Epithelial cell of proximal tubule (primary cell): Measurements from ENCODE around the gene TRABD2B. TPM values are rescaled to one million over a fixed set of nuclear protein-coding genes. Genes with fewer than 3 reads are reported as not detected.

Source experiments
- DNase-seq: peaks from one replicate; pipeline ENCODE4 v3.0.0-alpha.2; 2011; ENCODE audit warnings: low read depth
- H3K4me3 ChIP-seq: 2 replicates; pipeline ENCODE4 v1.5.1; 2011; ENCODE audit warnings: low read depth, mild to moderate bottlenecking, low read length
- total RNA-seq: library from RNA; depleted of rRNA; stranded (reverse); fragments of >200 nt; gene quantifications from 2 replicates; pipeline ENCODE4 v1.2.3, GENCODE V29; 2015
- TF ChIP-seq, protein P1 (sequence below): conservative IDR thresholded peaks from 2 replicates; pipeline ENCODE4 v1.5.1; 2012; ENCODE audit warnings: low read depth, mild to moderate bottlenecking, low read length

TRABD2B gene
- total RNA-seq, 1 donor from 2014 or later, result 0.46 TPM

DNA sequence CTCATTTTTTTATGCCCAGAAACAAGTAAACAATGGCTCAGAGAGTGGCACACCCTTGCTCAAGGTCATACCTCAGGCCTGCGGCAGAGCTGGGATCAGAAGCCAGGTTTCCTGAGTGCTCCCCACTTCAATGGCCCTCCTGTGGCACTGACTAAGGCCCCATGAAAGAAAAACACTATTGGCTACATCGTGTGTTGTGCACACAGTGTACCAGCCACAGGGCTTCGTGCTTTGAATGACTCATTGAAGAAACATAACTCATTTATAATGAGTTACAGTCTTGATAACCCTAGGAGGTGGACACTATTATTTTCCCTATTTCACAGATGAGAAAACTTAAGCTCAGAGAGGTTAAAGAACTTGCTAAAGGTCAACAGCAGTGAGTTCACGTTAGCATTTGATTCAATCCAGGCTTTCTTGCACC lies 91.2 kb downstream of the TRABD2B start:
- TF ChIP-seq, protein P1, sequence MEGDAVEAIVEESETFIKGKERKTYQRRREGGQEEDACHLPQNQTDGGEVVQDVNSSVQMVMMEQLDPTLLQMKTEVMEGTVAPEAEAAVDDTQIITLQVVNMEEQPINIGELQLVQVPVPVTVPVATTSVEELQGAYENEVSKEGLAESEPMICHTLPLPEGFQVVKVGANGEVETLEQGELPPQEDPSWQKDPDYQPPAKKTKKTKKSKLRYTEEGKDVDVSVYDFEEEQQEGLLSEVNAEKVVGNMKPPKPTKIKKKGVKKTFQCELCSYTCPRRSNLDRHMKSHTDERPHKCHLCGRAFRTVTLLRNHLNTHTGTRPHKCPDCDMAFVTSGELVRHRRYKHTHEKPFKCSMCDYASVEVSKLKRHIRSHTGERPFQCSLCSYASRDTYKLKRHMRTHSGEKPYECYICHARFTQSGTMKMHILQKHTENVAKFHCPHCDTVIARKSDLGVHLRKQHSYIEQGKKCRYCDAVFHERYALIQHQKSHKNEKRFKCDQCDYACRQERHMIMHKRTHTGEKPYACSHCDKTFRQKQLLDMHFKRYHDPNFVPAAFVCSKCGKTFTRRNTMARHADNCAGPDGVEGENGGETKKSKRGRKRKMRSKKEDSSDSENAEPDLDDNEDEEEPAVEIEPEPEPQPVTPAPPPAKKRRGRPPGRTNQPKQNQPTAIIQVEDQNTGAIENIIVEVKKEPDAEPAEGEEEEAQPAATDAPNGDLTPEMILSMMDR, result no peak
- no peak overlapping the region for H3K4me3 ChIP-seq
- DNase-seq, result peak; percentile 29

DNA sequence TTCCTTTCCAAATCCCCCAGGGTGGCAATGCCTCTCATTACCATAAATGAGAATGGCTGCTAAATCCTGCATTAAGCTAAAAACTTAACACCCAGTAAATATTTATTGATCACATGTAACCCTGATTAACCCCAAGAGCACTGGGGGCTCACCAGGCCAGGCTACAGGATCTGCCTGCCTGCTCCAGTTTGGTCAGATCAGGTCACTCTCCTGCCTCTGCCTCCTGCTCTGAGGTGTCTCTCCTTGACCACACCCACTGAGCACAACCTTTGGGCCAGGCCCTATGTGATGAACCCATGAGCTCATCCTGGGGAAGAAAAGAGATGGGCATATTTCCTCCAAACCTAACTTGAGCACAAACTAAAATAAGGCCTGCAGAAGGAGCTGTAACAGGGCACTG lies 93.5 kb downstream of the TRABD2B start:
- H3K4me3 ChIP-seq, result no peak overlapping the region
- TF ChIP-seq, protein P1, result no peak
- DNase-seq, result no peak

DNA sequence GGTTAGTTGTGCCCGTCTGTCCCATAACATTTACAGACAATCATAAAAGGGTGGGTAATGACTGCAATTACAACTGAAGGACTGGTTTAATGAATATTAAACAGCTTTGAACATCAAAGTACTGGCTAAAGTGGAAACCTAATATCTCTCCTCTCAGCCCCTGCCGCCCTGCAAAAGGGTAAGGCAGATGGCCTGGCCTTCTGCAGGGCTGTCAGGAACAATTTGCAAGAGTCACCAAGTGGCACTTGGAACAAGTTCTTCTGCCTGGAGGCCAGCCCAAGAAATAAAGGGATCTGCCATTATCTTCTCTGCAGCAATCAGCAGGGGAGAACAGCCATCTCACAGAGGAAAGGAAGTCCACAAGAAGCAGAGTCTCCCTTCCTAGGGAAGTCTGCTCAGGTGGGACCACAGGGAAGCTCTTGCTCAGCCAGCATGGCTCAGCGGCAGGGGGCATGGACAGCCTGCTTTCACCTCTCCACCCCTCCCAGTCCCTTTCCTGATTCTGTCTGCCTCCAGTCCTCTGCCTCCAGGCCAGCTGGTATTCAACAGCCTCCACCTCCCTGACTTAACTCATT lies 96.1 kb downstream of the TRABD2B start:
- H3K4me3 ChIP-seq, result no peak overlapping the region
- no peak for DNase-seq
- TF ChIP-seq, protein P1, result no peak

DNA sequence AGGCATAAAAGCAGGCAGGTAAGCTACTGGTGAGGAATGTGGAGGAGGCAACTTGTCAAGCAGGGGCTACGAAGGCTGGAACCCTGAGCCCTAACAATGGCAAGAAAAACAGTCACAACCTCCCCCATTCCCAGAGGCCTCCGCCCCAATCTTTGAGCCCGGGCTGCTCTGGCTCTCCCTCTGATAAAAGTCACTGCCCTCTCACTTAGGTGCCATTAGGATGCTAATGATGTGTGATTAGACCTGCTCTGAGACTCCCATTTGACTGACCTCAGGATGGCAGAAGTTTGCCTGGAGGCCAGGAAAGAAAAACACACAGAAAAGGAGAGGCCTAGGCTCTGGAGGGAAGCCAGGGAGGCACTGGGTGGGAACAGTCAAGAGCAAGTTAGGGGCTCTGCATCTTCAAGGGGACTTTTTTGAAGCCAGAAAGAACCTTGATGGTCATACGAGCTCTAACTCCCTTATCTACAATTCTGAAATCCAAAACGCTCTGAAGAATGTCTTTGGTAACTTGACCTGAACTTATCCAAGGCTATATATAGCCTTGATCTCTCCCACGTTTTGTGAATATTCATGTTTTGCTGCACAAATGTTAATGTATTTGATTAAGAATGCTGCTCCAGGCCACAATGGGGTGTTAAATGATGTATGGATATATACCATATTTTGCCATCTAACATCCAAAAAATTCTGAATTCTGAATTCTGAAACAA lies 98.9 kb downstream of the TRABD2B start:
- H3K4me3 ChIP-seq, result no peak overlapping the region
- TF ChIP-seq, protein P1, result no peak
- DNase-seq, result no peak

DNA sequence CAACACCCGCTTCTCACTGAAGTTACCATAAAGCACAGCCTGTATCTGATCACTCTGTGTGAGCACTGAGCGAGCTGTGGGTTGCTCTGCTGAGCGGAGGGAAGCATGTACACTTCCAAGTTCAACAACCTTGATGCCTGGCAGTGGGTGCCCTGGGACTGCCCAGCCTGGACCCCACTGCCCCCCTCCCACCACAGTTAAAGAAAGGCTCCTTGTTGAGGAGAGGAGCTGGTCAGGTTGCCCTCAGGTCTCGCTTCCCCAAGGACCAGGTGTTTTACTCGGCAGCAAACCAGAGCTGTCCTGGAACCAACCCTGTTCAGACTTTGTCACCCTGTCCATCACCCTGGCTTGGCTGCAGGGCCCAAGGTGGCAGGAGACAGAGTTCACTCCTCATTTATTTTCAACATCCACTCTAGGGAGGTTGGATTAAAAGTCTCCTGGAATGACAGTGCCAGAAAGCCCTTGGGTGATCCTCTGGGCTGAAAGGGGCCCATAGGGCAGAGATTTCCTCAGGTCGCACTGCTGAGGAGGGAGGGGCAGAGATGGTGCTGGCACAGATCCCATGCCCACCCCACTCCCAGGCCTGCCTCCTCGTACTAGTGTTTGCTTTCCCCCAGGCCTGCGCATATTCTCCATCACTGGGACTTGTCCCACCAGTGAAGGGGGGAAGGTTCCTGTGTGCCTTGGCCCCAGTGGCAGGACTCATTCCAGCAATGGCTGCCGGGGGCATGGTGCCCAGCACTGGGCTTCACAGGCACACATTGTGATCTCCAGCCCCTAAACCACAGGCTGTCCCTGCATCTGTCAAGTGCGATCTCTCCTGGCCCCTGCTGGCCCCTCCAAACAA lies 101.7 kb downstream of the TRABD2B start:
- DNase-seq, result no peak
- TF ChIP-seq, protein P1, result no peak
- H3K4me3 ChIP-seq, result no peak overlapping the region

DNA sequence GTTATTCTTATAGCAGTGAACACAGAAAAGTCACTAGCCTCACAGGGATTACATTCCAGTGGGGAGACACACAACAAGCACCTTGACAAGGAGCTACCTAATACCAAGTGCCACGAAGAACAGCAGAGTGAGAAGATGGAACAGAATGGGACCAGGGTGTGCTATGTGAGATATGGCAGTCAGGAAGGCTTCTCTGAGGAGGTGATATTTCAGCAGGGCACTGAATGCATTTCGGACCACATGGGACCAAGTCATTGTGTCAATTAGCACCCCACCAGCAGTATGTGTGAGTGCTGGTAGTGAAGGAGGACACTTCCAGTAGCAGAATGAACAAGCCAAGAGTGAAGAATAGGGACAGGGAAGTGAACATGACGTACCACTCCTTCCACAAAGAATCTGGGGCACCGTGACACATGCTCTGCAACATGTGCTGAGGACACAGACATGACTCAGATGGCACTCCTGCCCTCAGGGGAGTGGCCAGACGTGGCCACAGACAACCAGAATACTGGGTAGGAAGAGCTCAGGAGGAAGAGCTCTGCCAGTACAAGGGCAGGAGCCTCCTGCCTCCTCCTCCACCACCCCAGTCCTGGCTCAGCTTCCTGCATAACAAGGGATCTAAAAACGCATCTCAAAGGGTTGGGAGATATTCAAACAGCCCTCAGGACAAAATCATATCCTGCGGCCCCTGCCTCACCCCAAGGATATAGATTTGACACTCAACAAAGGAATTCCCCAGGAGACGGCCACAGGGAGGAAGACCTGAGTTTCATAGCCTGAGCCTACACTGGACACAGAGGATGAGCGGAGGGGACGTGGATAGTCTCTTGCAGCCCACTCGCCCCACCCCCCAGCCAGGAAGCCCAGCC lies 102.5 kb downstream of the TRABD2B start:
- TF ChIP-seq, protein P1, result no peak
- DNase-seq, result peak; percentile 20
- H3K4me3 ChIP-seq, result no peak overlapping the region
